K562 (cell line): ENCODE measurements around the gene ZDHHC3. TPM values are rescaled to one million over a fixed set of nuclear protein-coding genes. Genes with fewer than 3 reads are reported as not detected.
A peak's percentile ranks its signal among the peaks of the same experiment; 100 is the strongest.

ENCODE experiments used
- ATAC-seq: fragments of 200-7000 bp; cut with Tn5 transposase; 3 replicates; pipeline ENCODE4 v1.9.1; 2020; ENCODE audit warnings: moderate library complexity
- BruUV-seq: library from RNA; stranded (reverse); fragments of 400-500 nt; replicated peaks from 2 replicates; lab custom pipeline; 2021; lab: Mats Ljungman, UMichigan
- CTCF ChIA-PET: fragments of 300-600 bp; formaldehyde crosslinking; extraction: SDS; loops from one replicate; lab custom pipeline; 2021; ENCODE audit warnings: low intra/inter-chr PET ratio; lab: Yijun Ruan, JAX
- POLR2A ChIA-PET: fragments of 300-600, 350-650 bp; sonication (Branson Sonifier 250); formaldehyde crosslinking; extraction: SDS; loops from one replicate; lab custom pipeline; 2021; ENCODE audit warnings: antibody characterized with exemption, inconsistent platforms; lab: Yijun Ruan, JAX
- DNase-seq, 4 experiments: peaks; one replicate each; pipeline versions ENCODE4 v3.0.0 to v3.0.0-alpha.2; 2011 to 2018; ENCODE audit warnings: low spot score in 3 of 4, mixed read lengths in 3 of 4; ENCODE audit errors: extremely low read depth in 1 of 4
- FAIRE-seq: peaks from 2 replicates; lab custom pipeline; 2011; peaks lifted over from hg19 to GRCh38; lab: Jason Lieb, UNC
- H2AFZ ChIP-seq: 2 replicates; pipeline ENCODE4 v1.6.0; 2011; ENCODE audit warnings: low read depth, low read length, control low read depth, inconsistent platforms
- H3K27ac ChIP-seq: fragments of 200-600 bp; 3 replicates; pipeline ENCODE4 v1.8.0; 2011; ENCODE audit warnings: low read depth, mild to moderate bottlenecking, control low read depth, inconsistent platforms, low read length, moderate library complexity, mixed read lengths; ENCODE audit errors: extremely low read depth
- H3K27me3 ChIP-seq, 2 experiments: fragments of 300-600 bp in 1 of 2; 2 replicates in 1 of 2; 3 replicates in 1 of 2; pipeline versions ENCODE4 v1.6.0 to v1.8.0; 2011; ENCODE audit warnings: inconsistent platforms in 2 of 2, low read length in 2 of 2, mild to moderate bottlenecking in 1 of 2, mixed read lengths in 1 of 2, moderate library complexity in 1 of 2; ENCODE audit not compliant: control insufficient read depth in 2 of 2, insufficient read depth in 2 of 2
- H3K36me3 ChIP-seq: fragments of 300-600 bp; 3 replicates; pipeline ENCODE4 v1.8.0; 2011; ENCODE audit warnings: mild to moderate bottlenecking, low read length, inconsistent platforms; ENCODE audit not compliant: control insufficient read depth, insufficient read depth
- H3K4me1 ChIP-seq, 2 experiments: fragments of 200-600 bp in 1 of 2; replicated peaks in 1 of 2; 2 replicates in 1 of 2; 3 replicates in 1 of 2; pipeline versions ENCODE4 v1.5.1 to v1.8.0; 2011; ENCODE audit warnings: inconsistent platforms in 2 of 2, low read length in 2 of 2, mild to moderate bottlenecking in 1 of 2, mixed read lengths in 1 of 2, moderate library complexity in 1 of 2; ENCODE audit not compliant: control insufficient read depth in 2 of 2, insufficient read depth in 2 of 2
- H3K4me2 ChIP-seq: 2 replicates; pipeline ENCODE4 v1.6.1; 2011; ENCODE audit warnings: low read length, control low read depth, inconsistent platforms, mixed read lengths; ENCODE audit not compliant: insufficient read depth
- H3K4me3 ChIP-seq: fragments of 200-600 bp; sonication (generic), shearing (Covaris generic); 2 replicates; pipeline ENCODE4 v1.5.1; 2016; ENCODE audit warnings: control low read depth, inconsistent platforms
- H3K79me2 ChIP-seq: fragments of 200-600 bp; 3 replicates; pipeline ENCODE4 v1.8.0; 2011; ENCODE audit warnings: low read length, inconsistent platforms; ENCODE audit not compliant: control insufficient read depth, insufficient read depth
- H3K9ac ChIP-seq, 2 experiments: 2 replicates each; pipeline versions ENCODE4 v1.6.0 to v1.6.1; 2011; ENCODE audit warnings: low read depth in 2 of 2, low read length in 2 of 2, control low read depth in 1 of 2, inconsistent platforms in 1 of 2, mild to moderate bottlenecking in 1 of 2, mixed read lengths in 1 of 2; ENCODE audit not compliant: insufficient read depth in 1 of 2
- H3K9me1 ChIP-seq: one replicate; pipeline ENCODE4 v1.6.0; 2011; ENCODE audit warnings: inconsistent platforms, mild to moderate bottlenecking, low read length, moderate library complexity; ENCODE audit not compliant: control insufficient read depth, insufficient read depth
- H3K9me3 ChIP-seq: replicated peaks from 2 replicates; pipeline ENCODE4 v1.5.1; 2011; ENCODE audit warnings: low read depth, low read length, inconsistent platforms; ENCODE audit not compliant: control insufficient read depth, insufficient read depth
- H4K20me1 ChIP-seq: replicated peaks from 2 replicates; pipeline ENCODE4 v1.6.1; 2011; ENCODE audit warnings: low read length, inconsistent platforms, mixed read lengths; ENCODE audit not compliant: control insufficient read depth, insufficient read depth
- CCAR2 ChIP-seq: fragments of 200-400 bp; formaldehyde crosslinking; IDR thresholded peaks from 2 replicates; pipeline ENCODE4 v1.6.1; 2017; ENCODE audit warnings: mild to moderate bottlenecking, low read depth, low read length
- CTCFL ChIP-seq: IDR thresholded peaks from 2 replicates; pipeline ENCODE4 v1.6.1; 2011; ENCODE audit warnings: borderline replicate concordance, low read depth, mild to moderate bottlenecking, moderate library complexity, low read length; ENCODE audit not compliant: insufficient read depth, poor library complexity, severe bottlenecking
- EP300 ChIP-seq: IDR thresholded peaks from 2 replicates; pipeline ENCODE4 v1.6.1; 2012; ENCODE audit warnings: low read length, improper control_type of control experiment
- GTF2E2 ChIP-seq: fragments of 200-800 bp; sonication (Bioruptor generic); IDR thresholded peaks from 2 replicates; pipeline ENCODE4 v1.6.1; 2016; ENCODE audit warnings: missing genetic modification characterization, missing compliant biosample characterization
- HNRNPH1 ChIP-seq: fragments of 200-400 bp; formaldehyde crosslinking; optimal IDR thresholded peaks from 2 replicates; pipeline ENCODE3; 2017; ENCODE audit warnings: low read depth, mild to moderate bottlenecking, low read length, moderate library complexity
- HNRNPUL1 ChIP-seq: fragments of 200-400 bp; formaldehyde crosslinking; IDR thresholded peaks from 2 replicates; pipeline ENCODE4 v1.6.1; 2017; ENCODE audit warnings: low read length
- HOXB6 ChIP-seq: fragments of 250-450 bp; sonication (Bioruptor Pico); IDR thresholded peaks from 2 replicates; pipeline ENCODE4 v1.5.1; 2022; ENCODE audit warnings: mild to moderate bottlenecking, borderline replicate concordance
- MIER1 ChIP-seq: fragments of 450-650 bp; IDR thresholded peaks from 2 replicates; pipeline ENCODE4 v1.6.1; 2016; ENCODE audit warnings: antibody characterized with exemption, mild to moderate bottlenecking, low read depth
- ZNF23 ChIP-seq: fragments of 250-450 bp; sonication (Bioruptor Pico); IDR thresholded peaks from 2 replicates; pipeline ENCODE4 v1.4.0; 2020; ENCODE audit warnings: mild to moderate bottlenecking
- ZNF263 ChIP-seq: sonication (generic); formaldehyde crosslinking; IDR thresholded peaks from 2 replicates; pipeline ENCODE4 v1.8.0; 2022; ENCODE audit warnings: mild to moderate bottlenecking, missing genetic modification reagents, borderline replicate concordance
- ZNF282 ChIP-seq: sonication (generic); formaldehyde crosslinking; IDR thresholded peaks from 2 replicates; pipeline ENCODE4 v1.8.1; 2023; ENCODE audit warnings: missing genetic modification reagents
- WGBS: fragments of 100-300 bp; shearing (Covaris generic); methylation state at CpG from one replicate; pipeline ENCODE4 v1.1.6; 2016; ENCODE audit warnings: low coverage, mixed read lengths; ENCODE audit not compliant: insufficient coverage; ENCODE audit errors: missing lambda C conversion rate; 5-methylcytosine and 5-hydroxymethylcytosine counted together
- in situ Hi-C: fragments of 300-500 bp; cut with MboI; formaldehyde crosslinking; loops from 4 replicates; pipeline ENCODE4 v1.15.0; 2018; ENCODE audit warnings: inconsistent platforms, mixed read lengths
- intact Hi-C: fragments of 100-400 bp; cut with micrococcal nuclease; formaldehyde crosslinking; loops from 2 replicates; pipeline ENCODE4 v1.14.2; 2022
- polyA plus RNA-seq, 8 experiments: library from polyadenylated mRNA; depleted of rRNA in 4 of 8; stranded (reverse) in 5 of 8; unstranded in 3 of 8; fragments of >200 nt; fragmentation: Nextera tagmentation in 2 of 8; fragmentation: Illumina TruSeq in 1 of 8; extraction: Ambion mirVana in 2 of 8; extraction: Trizol in 1 of 8; gene quantifications; 2 replicates each; pipeline versions ENCODE4 v1.2.1 to v1.2.3, GENCODE V29; 2011 to 2014; ENCODE audit warnings: inconsistent platforms in 1 of 8, missing spikeins in 1 of 8
- total RNA-seq, 7 experiments: library from RNA; depleted of rRNA in 6 of 7; stranded (reverse); fragments of >200 nt in 6 of 7; fragmentation: Illumina TruSeq in 2 of 7; extraction: Trizol in 2 of 7; gene quantifications; 2 replicates each; pipeline versions ENCODE4 v1.2.1 to v1.2.3, GENCODE V29; 2011 to 2021; ENCODE audit warnings: low replicate concordance in 1 of 7
- TF ChIP-seq, protein P1 (sequence below), 2 experiments: fragments of 450-650 bp; formaldehyde crosslinking in 1 of 2; IDR thresholded peaks; 2 replicates each; pipeline versions ENCODE4 v1.4.0 to v1.6.1; 2014 to 2020; ENCODE audit warnings: mild to moderate bottlenecking in 2 of 2, borderline replicate concordance in 1 of 2, low read depth in 1 of 2

Gene ZDHHC3
- total and polyA plus RNA-seq, 9 of the 15 experiments (the other 6 are each of a cell fraction or from before 2014, with no cell fraction given), result 10.3 to 120 (median 67.2) TPM

DNA sequence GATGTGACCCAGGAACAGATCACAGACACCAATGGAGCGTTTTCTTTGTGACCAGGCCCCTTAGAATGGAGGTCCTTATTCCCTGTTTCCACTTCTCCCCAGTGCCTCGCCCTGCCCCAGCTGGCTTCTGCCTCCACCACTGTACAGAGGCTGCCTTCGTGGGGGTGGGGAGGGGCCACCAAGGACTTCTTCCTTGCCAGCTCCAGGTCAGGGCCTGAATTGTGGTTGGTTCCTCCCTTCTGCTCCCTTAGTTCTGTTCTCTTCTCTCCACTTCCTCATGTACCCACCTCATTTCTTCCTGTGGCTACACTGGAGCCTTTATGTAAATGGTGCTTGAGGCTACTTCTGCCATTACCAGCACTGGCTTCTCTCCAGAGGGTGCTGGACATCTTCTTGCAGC, 85.1 kb downstream of the ZDHHC3 start (continued):
- TF ChIP-seq CTCFL (no peak), GTF2E2 (tag) (no peak), HNRNPUL1 (no peak), HNRNPH1 (no peak), CCAR2 (no peak), ZNF23 (CRISPR knock-in tag) (no peak), ZNF263 (no peak), EP300 (no peak)

DNA sequence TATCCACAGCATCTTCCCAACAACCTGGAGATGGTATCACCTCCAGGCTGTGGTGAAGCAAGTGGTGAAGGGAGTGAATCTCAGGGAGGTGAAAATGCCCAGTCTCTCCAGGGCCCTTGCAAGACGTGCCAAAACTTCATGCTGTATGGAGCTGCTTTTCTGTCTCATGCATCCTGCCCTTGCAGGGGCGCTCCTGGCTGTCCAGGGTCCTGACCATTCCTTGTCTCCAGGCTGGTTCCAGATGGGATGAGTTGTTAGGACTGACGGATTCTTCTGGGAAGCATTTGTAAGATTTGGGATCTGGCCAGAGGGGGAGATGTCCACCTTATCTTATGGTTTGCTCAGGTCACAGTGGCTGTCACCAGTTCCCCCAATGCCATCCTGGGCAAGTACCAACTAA, 85.7 kb downstream of the ZDHHC3 start:
- no peak overlapping the region for H3K27ac ChIP-seq
- H3K4me1 ChIP-seq, result no peaks in the 10 kb centered on the region
- peak; percentile 42; the same call in 1 of the 2 replicates for TF ChIP-seq MIER1
- TF ChIP-seq HOXB6 (CRISPR knock-in tag), result no peak
- no peak for TF ChIP-seq ZNF282
- TF ChIP-seq, protein P1, sequence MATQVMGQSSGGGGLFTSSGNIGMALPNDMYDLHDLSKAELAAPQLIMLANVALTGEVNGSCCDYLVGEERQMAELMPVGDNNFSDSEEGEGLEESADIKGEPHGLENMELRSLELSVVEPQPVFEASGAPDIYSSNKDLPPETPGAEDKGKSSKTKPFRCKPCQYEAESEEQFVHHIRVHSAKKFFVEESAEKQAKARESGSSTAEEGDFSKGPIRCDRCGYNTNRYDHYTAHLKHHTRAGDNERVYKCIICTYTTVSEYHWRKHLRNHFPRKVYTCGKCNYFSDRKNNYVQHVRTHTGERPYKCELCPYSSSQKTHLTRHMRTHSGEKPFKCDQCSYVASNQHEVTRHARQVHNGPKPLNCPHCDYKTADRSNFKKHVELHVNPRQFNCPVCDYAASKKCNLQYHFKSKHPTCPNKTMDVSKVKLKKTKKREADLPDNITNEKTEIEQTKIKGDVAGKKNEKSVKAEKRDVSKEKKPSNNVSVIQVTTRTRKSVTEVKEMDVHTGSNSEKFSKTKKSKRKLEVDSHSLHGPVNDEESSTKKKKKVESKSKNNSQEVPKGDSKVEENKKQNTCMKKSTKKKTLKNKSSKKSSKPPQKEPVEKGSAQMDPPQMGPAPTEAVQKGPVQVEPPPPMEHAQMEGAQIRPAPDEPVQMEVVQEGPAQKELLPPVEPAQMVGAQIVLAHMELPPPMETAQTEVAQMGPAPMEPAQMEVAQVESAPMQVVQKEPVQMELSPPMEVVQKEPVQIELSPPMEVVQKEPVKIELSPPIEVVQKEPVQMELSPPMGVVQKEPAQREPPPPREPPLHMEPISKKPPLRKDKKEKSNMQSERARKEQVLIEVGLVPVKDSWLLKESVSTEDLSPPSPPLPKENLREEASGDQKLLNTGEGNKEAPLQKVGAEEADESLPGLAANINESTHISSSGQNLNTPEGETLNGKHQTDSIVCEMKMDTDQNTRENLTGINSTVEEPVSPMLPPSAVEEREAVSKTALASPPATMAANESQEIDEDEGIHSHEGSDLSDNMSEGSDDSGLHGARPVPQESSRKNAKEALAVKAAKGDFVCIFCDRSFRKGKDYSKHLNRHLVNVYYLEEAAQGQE (IDR thresholded peaks at IDR 0.05; ENCODE audit: borderline replicate concordance), result peak; percentile 72
- TF ChIP-seq, protein P1 (CRISPR knock-in tag; IDR thresholded peaks at IDR 0.05; ENCODE audit: low read depth), result no peak
- no TSS peak for BruUV-seq
- DNase-seq, result no peak
- H3K4me3 ChIP-seq, result no peak overlapping the region
- H2AFZ ChIP-seq, result no peak overlapping the region
- no peaks in the 10 kb centered on the region for H3K36me3 ChIP-seq
- in situ Hi-C loops (no loop called here), intact Hi-C loops (no loop called here)
- H3K9ac ChIP-seq, result no peak overlapping the region
- ATAC-seq, result no peak
- H4K20me1 ChIP-seq, result no peaks in the 10 kb centered on the region; the same call in 1 of the 2 replicates
- POLR2A ChIA-PET, result interaction anchor here (0.6 to 0.7 kb wide), 2 partner anchors 23 to 1761 kb away, joined by 3 to 4 read pairs; no protein-coding TSS in a partner anchor
- H3K9me1 ChIP-seq, result no peaks in the 10 kb centered on the region
- H3K27me3 ChIP-seq, result peaks cover 26 to 55% of the 10 kb centered on the region in 2 experiments
- FAIRE-seq, result no peak
- CTCF ChIA-PET, result no interaction called here
- 0% methylated on average over 3 of the region's 3 CpGs for WGBS
- no peaks in the 10 kb centered on the region for H3K9me3 ChIP-seq
- no peak overlapping the region for H3K4me2 ChIP-seq
- H3K79me2 ChIP-seq, result no peaks in the 10 kb centered on the region
